GM19463 (cell line): ENCODE data around the gene MBNL2.

Experiments
- ATAC-seq: cut with Tn5 transposase; IDR thresholded peaks from one replicate; pipeline ENCODE4 v1.9.1; 2021; ENCODE audit warnings: mild to moderate bottlenecking, moderate library complexity; ENCODE audit not compliant: unreplicated experiment

The MBNL2 gene

DNA sequence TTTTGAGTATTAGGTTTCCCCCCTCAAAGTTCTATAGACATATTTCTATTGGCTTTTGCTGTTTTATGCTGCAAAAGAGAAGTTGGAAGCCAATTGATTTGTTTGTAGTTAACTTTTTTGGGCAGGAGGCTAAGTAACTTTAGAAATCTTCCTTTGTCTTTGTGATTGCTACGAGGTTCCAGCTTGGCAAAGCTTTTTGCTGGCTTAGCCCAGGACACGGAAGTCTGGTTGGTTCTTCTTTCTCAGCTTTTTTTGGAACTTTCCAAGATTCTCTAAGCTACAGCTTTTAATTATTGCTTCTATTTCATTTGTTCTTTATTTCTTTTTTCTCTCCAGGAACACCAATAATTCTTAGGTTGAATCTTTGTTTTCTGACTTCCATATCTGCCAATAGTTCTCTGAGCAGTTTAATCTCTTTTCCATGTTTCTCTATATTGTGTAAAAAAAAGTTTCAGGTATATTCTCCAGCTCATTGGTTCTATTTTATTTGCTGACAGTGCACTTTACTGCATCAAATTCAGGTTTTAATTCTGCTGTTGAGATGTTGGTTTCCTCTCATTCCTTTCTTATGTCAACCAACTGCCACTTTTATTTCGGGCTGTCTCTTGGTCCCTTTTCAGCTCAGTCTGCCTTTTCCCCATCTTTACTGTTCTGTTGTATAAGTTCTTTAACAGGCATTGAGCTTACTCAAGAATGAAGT lies 27.8 kb downstream of the MBNL2 start:
- no peak for ATAC-seq

DNA sequence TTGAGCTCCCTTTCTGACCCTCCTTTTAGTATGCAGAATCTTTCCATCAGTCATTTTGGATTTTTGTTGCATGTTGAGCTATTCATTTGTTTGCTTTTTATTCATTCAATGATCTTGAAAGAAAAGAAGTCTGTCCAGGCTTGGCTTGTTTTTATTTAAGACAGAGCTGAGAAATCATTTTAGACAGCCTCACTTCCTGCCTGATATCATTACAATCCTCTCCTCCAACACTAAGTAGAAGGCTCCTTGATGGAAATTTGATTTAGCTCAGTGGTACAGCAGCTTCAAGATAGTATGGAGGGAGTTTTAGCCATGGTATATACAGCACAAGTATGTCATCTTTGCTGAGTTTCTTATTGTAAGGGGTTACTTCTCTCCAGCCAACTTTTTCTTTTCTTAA lies 28.4 kb downstream of the MBNL2 start:
- ATAC-seq: no peak

DNA sequence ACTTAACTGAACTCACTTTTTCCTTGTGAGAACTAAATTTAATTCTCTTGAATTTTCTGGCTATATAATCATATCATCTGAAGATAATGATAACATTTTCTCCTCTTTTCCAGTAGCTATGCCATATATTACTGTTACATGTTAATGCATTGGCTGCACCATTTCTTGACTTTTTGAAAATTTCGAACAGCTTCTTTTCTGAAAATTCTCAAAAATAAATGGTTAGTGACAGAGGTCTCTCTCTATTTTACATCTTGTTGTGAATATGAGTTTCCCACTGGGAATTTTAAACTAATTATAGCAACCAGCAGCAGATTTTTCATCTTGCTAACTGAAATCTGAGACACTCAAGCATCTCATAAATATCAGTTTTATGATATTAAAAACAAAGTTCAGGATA lies 30.6 kb downstream of the MBNL2 start:
- ATAC-seq: no peak

DNA sequence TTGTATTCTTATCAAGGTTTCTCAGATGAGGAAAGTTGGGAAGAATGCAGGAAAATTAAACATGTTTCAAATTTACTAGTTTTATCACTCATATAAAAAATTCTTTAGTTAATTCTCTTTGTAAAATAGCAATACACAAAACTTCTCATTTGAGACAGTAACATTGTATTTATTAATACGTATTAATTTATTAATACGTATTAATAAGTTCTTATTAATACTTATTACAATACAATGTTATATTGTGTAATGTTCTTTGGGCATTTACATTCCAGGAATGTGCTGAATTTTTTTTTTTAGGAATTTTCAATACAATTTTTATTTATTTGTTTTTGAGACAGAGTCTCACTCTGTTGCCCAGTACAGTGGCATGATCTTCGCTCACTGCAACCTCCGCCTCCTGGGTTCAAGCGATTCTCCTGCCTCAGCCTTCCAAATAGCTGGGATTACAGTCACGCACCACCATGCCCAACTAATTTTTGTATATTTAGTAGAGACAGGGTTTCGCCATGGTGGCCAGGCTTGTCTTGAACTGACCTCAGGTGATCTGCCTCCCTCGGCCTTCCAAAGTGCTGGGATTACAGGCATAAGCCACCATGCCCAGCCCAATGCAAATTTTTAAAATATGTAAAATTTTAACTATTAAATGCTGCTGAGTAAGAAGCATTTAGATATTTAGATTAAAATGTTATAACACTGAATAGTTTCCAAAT lies 31.6 kb downstream of the MBNL2 start:
- no peak for ATAC-seq

DNA sequence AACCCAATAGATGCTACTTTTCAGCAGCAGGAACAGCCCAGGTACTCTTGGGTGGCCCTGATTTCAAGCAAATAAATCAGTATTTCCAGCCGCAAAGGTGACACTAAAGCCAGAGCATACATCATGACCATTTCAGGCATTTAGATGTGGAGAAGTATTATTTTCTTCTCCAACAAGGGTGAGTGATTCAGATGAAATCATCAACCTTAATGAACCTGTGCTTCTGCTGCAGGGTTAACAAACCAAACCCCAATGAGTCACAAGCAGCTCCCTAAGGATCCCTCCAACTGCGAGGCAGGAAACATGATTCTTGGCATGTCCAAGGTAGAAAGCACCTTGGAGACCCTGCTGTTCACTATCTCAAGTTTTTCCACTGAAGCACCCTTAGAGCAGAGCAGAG lies 32.7 kb downstream of the MBNL2 start:
- ATAC-seq: no peak

DNA sequence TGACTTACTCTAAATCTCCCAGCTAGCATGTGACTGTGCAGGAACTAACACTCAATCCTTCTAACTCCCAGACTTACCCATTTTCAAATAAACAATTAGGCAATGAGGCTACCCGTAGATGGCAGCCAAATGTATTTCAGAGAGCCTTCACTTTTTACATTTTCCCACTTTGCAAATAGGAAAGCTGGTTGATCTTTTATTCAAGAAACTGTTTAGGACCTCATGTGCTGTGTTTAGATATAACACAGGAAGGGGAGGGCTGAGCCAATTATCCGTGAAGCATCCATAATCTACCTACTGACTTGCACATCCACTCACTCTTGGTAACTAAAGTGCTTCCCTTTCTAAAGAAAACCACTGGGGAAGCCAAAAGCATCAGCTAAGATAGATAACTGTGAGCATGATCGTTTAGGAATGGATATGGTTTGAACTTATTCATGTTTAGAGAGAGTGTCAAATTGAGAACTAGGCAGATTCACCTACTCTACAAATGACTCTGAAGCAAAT lies 33.4 kb downstream of the MBNL2 start:
- no peak for ATAC-seq

DNA sequence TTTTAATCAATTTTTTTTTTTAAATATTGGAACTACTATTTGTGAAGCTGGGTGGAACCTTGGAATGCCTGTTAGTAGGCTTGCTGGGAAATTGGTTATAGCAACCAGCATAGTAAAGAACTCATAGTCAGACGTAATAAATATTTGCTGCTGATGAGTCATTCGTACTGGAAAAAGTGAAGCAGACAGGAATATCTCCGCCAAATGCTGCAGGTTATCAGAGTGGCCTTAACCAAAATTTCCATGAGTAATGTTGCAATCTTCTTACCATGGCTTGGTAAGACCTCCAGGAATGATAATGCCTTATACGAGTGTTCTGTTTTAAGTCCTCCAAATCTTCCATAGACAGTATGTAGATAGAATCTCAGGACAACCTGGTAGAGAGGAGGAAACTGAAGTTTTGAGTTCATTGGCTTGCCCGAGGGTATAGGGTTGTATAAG lies 34.2 kb downstream of the MBNL2 start:
- ATAC-seq: no peak

DNA sequence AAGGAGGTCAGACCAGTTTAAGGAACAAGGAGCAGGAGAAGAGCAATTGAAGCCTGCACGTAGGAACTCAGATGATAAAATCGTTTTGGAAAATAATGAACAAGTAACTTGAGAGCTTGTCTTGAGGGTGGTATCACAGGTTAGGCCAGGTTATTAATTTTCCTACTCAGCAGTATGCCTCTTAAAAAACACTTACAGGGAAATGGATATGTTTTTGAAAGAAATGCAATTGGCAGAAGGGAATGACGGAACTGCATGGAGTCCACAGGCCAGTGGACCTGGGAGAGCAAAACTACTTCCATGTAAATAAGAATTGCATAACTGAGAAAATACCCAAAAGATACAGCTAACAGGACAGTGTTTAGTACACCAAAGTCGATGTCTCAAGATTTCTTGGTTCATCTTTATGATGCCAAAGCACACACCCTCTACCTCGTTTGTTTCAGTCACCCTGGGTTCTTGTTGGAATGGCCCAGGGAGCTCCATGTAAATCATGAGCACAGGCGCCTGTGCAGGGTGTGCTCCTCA lies 35.2 kb downstream of the MBNL2 start:
- no peak for ATAC-seq

DNA sequence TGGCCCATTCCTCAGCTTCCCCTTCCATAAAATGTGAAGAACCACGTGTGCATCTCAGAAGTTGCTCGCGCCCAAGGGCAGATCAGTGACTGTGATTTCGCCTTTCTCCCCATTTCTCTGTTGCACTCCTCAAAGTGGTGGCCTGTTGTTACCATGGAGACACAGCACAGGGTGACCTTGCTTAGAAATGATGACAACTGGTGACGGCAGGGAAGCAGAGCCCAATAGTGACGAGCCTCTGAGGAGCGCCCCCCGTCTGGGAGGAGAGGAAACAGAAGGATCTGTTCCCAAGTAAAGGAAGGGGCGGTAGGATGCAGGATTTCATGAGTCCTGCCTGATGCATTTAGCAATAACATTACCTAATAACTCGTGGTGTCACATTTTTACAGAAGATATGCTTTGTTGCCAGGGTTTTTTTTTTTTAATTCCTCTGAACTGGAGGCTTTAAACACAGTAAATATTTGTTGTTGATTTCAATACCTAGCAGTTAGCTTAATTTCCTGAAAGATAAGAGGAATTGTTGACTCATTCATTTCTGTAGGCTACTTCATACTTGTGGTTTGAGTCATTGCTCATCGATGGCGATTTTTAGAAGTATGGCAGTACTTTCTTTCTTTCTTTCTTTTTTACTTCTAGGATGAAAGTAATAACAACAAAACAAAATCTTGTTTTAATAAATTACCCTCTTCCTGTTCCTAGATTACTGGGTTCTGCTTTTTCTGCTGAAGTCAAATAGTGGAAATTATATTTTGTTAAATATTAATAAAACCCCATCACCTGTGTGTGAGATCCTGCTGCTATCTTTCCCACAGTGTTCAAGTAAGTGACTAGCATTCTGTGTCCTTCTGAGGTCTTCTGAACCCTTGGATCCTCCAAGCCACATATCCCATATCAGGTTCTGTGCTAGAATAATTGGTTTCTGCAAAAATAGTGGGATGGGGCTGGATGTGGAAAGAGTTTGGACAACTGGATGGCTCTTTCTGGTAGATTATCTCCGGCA lies 36.0 kb downstream of the MBNL2 start:
- ATAC-seq: peak; percentile 58

DNA sequence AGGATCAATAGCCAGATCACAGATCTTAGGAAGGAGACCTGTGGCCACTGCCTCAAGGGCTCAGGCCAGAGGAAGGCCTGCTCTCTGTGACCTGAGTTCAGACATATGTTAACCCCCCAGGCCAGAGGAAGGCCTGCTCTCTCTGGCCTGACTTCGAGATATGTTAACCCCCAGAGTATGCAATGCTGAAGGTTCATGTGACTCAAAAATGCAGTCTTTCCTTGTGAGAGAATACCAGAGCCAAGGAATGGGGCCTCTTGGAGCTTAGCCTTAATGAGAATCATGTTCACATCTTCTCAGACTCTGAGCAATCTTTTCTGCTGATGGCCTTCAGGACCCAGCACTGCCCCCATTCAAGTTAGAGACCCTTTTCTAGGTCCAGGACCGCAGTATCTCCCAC lies 36.7 kb downstream of the MBNL2 start:
- ATAC-seq: no peak

DNA sequence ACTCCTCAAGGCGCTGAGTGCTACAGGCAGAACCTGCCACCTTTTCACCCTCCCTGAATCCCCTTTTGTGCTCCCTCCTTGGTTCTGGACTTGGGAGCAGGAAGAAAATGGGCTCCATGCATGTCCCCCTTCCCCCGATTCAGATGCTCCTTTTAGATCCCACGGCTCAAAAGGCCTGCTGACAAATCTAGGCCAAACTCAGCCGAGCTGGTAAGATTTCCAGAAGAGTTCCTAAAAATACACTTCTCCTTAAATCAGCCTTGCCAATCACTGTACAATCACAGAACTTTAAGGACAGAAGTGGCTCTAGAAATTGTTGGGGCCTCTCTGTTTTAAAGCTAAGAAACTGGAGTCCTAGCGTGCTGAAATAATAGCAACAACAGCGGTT lies 37.3 kb downstream of the MBNL2 start:
- no peak for ATAC-seq

DNA sequence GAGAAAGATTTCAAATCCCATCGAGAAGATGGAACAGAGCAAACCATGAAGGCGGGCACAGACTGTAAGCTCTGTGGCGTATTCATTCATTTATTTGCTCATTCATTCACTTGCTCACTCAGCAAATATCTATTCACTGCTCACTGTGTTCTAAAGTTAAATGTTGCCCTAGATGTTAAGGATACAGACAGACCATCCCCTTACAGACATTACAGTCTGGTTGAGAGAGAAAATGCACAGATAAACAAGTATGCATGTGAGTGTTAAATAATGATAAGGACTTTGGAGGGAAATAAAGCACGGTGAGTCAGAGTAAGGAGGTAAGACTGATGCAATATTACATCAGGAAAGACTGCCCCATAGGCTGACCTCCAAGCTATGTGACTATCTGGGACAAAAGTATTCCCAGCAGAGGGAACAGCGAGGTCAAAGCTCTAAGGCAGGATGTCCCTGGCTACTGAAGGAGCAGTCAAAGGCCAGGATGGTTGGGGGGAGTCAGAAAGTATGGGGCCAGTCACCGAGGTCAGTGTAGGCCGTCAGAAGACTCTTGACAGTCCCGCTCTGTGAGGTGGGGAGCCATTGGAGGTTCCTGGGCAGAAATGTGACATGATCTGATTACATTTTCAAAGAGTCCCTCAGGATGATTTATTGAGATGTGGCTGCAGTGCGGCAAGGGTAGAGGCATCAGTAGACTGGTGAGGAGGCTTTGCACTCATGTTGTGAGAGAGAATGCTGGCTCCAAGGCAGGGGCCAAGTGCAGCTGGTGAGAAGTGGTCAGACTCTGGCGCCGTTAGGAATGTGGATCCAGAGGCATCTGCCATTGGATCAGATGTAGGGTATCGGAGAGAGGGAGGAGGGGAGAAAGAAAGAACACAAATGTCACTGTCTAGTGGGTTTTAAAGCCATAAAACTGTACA lies 37.9 kb downstream of the MBNL2 start:
- ATAC-seq: no peak

DNA sequence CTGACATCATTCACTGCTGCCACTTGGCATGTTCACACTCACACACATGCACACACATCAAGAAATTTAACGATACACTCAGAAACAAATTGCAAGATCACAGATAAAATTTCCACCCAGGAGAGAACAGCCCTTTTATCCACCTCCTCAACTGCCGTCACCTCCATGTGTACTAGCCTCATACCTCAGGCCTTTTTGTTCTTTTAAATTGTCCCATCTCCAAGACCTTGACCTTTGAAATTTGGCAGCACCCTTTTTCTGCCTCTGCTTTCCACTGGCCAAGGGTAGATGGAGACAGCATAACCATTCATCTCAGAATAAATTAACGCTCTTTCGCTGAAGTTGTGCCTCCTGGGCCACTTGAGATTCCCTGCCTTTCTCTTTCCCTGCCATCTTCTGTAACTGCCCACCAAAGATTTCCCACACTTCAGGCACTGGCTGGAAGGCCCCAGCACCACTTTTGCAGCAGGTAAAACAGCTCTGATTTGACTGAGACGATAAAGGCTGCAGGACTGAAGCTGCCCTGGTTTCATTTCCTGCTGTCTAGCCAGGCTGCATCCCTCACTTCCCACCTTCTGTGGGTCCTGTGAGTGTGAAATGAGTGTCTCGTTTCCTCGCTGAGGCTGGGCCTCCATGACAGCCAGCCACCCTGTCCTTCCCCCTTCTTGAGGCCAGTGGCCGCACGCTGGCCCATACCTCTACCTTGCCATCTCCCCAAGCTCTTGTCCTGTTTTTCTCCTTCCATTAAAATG lies 39.3 kb downstream of the MBNL2 start:
- peak; percentile 68 for ATAC-seq

DNA sequence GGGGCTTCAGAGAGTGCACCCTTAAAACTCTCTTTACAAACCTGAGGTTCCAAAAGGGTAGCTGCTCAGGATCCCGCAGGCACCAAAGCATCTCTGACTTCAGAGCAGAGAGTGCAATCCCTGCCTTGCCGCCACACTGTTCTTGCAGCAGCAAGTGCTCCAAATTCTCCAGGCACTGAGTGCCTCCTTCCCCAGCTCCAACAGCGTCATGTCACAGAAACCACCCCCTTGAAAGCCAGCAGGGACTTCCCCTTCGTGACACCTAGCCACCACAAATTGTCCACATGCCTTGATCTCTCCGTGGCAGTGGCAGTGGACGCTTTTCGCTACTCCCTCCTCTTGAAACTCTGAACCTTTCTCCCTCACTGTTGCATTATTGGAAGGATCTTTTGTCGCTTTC lies 39.9 kb downstream of the MBNL2 start:
- ATAC-seq: no peak

DNA sequence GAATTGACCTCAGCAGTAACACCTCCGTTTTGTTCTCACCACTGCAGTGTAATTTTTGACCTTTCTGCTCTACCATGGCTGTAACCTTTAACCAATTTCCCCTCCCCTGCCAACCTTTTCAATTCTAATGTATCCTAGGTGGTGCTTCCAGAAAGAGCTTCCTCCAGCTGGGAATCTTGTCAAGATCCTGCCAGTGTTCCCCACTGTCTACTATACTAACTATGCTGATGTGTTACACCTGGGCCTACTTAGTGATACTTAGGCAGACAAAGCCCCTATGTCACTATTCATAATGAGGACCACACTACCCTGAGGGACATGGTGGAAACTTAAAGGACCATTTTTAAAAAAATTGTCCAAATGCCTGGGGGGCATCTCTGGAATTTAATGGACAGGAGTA lies 41.0 kb downstream of the MBNL2 start:
- ATAC-seq: no peak

DNA sequence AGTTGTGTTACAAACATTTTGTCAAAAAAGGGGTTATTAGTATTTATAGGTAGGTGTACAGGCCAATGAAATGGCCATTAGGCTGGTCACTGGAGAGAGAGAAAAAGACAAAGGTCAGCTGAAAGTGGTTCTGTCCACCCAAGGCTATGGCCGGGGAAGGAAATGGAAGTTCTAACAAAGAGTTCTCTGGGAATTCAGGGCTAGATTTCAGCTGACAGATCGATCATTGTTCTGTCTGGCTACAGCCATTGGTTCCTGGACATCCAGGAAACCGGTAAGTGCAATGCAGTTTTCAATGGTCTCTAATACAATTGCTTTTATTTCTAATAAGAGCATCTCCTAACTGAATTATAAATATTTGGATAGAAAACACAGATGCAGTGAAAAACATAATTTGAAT lies 42.5 kb downstream of the MBNL2 start:
- no peak for ATAC-seq

DNA sequence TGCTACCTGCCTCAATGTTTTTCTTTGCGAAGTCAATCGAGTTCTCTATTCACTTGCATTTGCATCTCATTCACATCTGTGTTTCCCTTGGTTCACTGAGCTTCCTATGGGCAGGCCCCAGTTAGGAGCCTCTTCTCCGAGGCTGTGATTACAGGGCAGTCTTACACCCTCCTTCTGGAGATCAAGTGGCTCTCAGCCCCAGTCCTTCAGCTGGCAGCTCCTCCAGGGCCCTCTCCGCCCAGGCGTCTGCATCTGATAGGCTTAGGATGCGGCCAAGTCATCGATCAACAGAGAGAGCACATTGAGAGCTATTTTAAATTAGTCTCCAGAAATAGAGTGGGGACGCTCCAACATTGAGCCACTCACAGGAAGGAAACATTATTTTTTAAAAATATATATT lies 44.2 kb downstream of the MBNL2 start:
- ATAC-seq: no peak

DNA sequence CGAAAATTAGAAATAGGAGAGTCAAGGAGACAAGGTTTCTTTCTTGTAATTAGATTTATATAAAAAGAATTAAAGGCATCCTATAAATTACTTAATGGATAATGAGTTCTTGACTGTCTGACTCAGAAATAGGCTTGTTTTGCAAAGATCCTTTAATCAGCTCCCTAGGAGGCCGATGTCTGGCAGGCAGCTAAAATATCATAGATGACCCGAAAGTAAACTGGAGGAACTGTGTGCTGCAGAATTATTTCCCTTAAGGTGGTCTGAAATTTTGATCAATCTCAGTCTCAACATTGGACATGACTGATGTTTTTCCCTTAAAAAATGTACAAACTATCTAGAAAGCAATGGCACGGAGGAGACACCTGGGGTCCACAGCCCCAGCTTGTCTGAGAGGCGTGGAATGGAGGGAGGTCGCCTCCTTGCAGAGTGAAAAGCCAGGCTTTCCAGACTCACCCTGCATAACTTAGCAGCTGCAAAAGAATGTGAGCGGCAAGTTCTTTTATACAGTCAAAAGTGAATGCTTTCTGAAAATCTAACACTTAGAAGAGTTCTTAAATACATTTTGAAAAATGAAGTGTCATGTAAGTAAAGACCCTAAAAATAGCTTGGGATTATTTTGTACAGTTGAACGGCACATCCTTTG lies 44.8 kb downstream of the MBNL2 start:
- no peak for ATAC-seq
